GM12878 (cell line): ENCODE results near the gene LYZL1. TPM values are rescaled to one million over a fixed set of nuclear protein-coding genes. Genes with fewer than 3 reads are reported as not detected.

Experiments used
- ATAC-seq: fragments of 200-7000 bp; cut with Tn5 transposase; 3 replicates; pipeline ENCODE4 v1.9.1; 2020; ENCODE audit warnings: mild to moderate bottlenecking, moderate library complexity
- BruUV-seq: library from RNA; stranded (reverse); fragments of 400-500 nt; replicated peaks from 2 replicates; lab custom pipeline; 2021; lab: Mats Ljungman, UMichigan
- CTCF ChIA-PET: fragments of 300-600 bp; sonication (Branson Sonifier 250); formaldehyde crosslinking; extraction: SDS; loops from one replicate; lab custom pipeline; 2021; ENCODE audit warnings: inconsistent platforms; lab: Yijun Ruan, JAX
- POLR2A ChIA-PET: fragments of 350-600 bp; formaldehyde crosslinking; extraction: SDS; loops from one replicate; lab custom pipeline; 2021; ENCODE audit warnings: inconsistent platforms; lab: Charles Lee
- RAD21 ChIA-PET: fragments of 300-600 bp; sonication (Branson Sonifier 250); formaldehyde crosslinking; loops from one replicate; lab custom pipeline; 2023; ENCODE audit warnings: antibody characterized with exemption; ENCODE audit not compliant: unreplicated experiment; lab: Charles Lee
- SMC1A ChIA-PET: fragments of 300-600 bp; sonication (Branson Sonifier 250); formaldehyde crosslinking; loops from one replicate; lab custom pipeline; 2023; ENCODE audit not compliant: unreplicated experiment, uncharacterized antibody; lab: Charles Lee
- DNase-seq: peaks from one replicate; pipeline ENCODE4 v3.0.0-alpha.2; 2011; ENCODE audit warnings: low read depth, low spot score
- FAIRE-seq: peaks from 3 replicates; lab custom pipeline; 2011; peaks lifted over from hg19 to GRCh38; lab: Jason Lieb, UNC
- H2AFZ ChIP-seq: 2 replicates; pipeline ENCODE4 v1.6.0; 2011; ENCODE audit warnings: low read depth, low read length, control low read depth; ENCODE audit not compliant: control insufficient read depth
- H3K27ac ChIP-seq: 2 replicates; pipeline ENCODE4 v1.5.1; 2011; ENCODE audit warnings: control low read depth; ENCODE audit not compliant: control insufficient read depth, insufficient read depth
- H3K27me3 ChIP-seq, 2 experiments: replicated peaks in 1 of 2; 2 replicates each; pipeline versions ENCODE4 v1.6.0 to v1.6.1; 2011; ENCODE audit warnings: low read length in 1 of 2; ENCODE audit not compliant: control insufficient read depth in 2 of 2, insufficient read depth in 2 of 2
- H3K36me3 ChIP-seq, 2 experiments: 2 replicates each; pipeline ENCODE4 v1.5.1; 2011; ENCODE audit warnings: low read length in 1 of 2; ENCODE audit not compliant: control insufficient read depth in 2 of 2, insufficient read depth in 2 of 2
- H3K4me1 ChIP-seq: 2 replicates; pipeline ENCODE4 v1.6.1; 2011; ENCODE audit warnings: mild to moderate bottlenecking, low read length, moderate library complexity, mixed read lengths; ENCODE audit not compliant: control insufficient read depth, insufficient read depth
- H3K4me2 ChIP-seq: 2 replicates; pipeline ENCODE4 v1.6.0; 2011; ENCODE audit warnings: control low read depth; ENCODE audit not compliant: control insufficient read depth, insufficient read depth
- H3K4me3 ChIP-seq: fragments of 200-600 bp; sonication (generic); 2 replicates; pipeline ENCODE4 v1.5.1; 2016
- H3K79me2 ChIP-seq: 2 replicates; pipeline ENCODE4 v1.6.0; 2011; ENCODE audit warnings: low read length; ENCODE audit not compliant: control insufficient read depth, insufficient read depth
- H3K9ac ChIP-seq: 2 replicates; pipeline ENCODE4 v1.8.0; 2011; ENCODE audit warnings: low read length, control low read depth, mixed read lengths; ENCODE audit not compliant: control insufficient read depth, insufficient read depth
- H3K9me3 ChIP-seq: replicated peaks from 3 replicates; pipeline ENCODE4 v1.5.1; 2011; ENCODE audit warnings: mild to moderate bottlenecking, low read length; ENCODE audit not compliant: control insufficient read depth, insufficient read depth
- H4K20me1 ChIP-seq: 2 replicates; pipeline ENCODE4 v1.6.0; 2011; ENCODE audit not compliant: control insufficient read depth, insufficient read depth
- CTCF ChIP-seq, 3 experiments: IDR thresholded peaks in 2 of 3; conservative IDR thresholded peaks in 1 of 3; 2 replicates each; pipeline ENCODE4 v1.5.1; 2011; ENCODE audit warnings: low read depth in 3 of 3, low read length in 3 of 3, mild to moderate bottlenecking in 3 of 3, control low read depth in 2 of 3, moderate library complexity in 2 of 3, inconsistent platforms in 1 of 3, mixed read lengths in 1 of 3; ENCODE audit not compliant: control insufficient read depth in 2 of 3, insufficient read depth in 1 of 3; ENCODE audit errors: extremely low read depth in 1 of 3
- RAD21 ChIP-seq: IDR thresholded peaks from 2 replicates; pipeline ENCODE4 v1.6.1; 2011; ENCODE audit warnings: mild to moderate bottlenecking, low read depth, low read length, moderate library complexity; ENCODE audit not compliant: insufficient read depth
- SIX5 ChIP-seq: IDR thresholded peaks from 2 replicates; pipeline ENCODE4 v1.6.1; 2011; ENCODE audit warnings: mild to moderate bottlenecking, low read depth, low read length, moderate library complexity; ENCODE audit not compliant: severe bottlenecking
- SMARCA5 ChIP-seq: fragments of 450-650 bp; IDR thresholded peaks from 2 replicates; pipeline ENCODE4 v1.6.1; 2017; ENCODE audit warnings: mild to moderate bottlenecking
- SMC3 ChIP-seq: IDR thresholded peaks from 2 replicates; pipeline ENCODE4 v1.6.1; 2011; ENCODE audit warnings: low read length, improper control_type of control experiment, borderline replicate concordance
- YY1 ChIP-seq: IDR thresholded peaks from 2 replicates; pipeline ENCODE4 v1.6.1; 2011; ENCODE audit warnings: low read depth, mild to moderate bottlenecking, low read length
- WGBS: methylation state at CpG from one replicate; pipeline ENCODE4 v1.1.6; 2016; ENCODE audit warnings: low lambda C conversion rate; ENCODE audit not compliant: insufficient replicate concordance, insufficient coverage; ENCODE audit errors: missing lambda C conversion rate; 5-methylcytosine and 5-hydroxymethylcytosine counted together
- in situ Hi-C: fragments of 300-500 bp; cut with MboI; formaldehyde crosslinking; loops from 9 replicates; pipeline ENCODE4 v1.14.3; 2018; ENCODE audit warnings: mixed read lengths
- intact Hi-C: fragments of 100-400 bp; cut with micrococcal nuclease; formaldehyde crosslinking; loops from one replicate; pipeline ENCODE4 v1.14.2; 2022; ENCODE audit not compliant: unreplicated experiment
- polyA plus RNA-seq, 11 experiments: library from polyadenylated mRNA; depleted of rRNA in 4 of 11; unstranded in 6 of 11; stranded (reverse) in 5 of 11; fragments of >200 nt; fragmentation: Nextera tagmentation in 4 of 11; fragmentation: Illumina TruSeq in 1 of 11; extraction: Ambion mirVana in 4 of 11; extraction: Trizol in 1 of 11; gene quantifications; 1 replicate in 1 of 11; 2 replicates in 10 of 11; pipeline versions ENCODE4 v1.2.1 to v1.2.3, GENCODE V29; 2011 to 2016; ENCODE audit warnings: inconsistent platforms in 2 of 11, missing spikeins in 2 of 11, low read depth in 1 of 11
- total RNA-seq, 4 experiments: library from RNA; depleted of rRNA in 3 of 4; stranded (reverse); fragments of >200 nt in 3 of 4; fragmentation: Illumina TruSeq in 1 of 4; extraction: Trizol in 1 of 4; gene quantifications; 2 replicates each; pipeline versions ENCODE4 v1.2.1 to v1.2.3, GENCODE V29; 2013 to 2021

The LYZL1 gene
- total and polyA plus RNA-seq, 10 of the 15 experiments (the other 5 are each of a cell fraction or from before 2014, with no cell fraction given), result not detected

DNA sequence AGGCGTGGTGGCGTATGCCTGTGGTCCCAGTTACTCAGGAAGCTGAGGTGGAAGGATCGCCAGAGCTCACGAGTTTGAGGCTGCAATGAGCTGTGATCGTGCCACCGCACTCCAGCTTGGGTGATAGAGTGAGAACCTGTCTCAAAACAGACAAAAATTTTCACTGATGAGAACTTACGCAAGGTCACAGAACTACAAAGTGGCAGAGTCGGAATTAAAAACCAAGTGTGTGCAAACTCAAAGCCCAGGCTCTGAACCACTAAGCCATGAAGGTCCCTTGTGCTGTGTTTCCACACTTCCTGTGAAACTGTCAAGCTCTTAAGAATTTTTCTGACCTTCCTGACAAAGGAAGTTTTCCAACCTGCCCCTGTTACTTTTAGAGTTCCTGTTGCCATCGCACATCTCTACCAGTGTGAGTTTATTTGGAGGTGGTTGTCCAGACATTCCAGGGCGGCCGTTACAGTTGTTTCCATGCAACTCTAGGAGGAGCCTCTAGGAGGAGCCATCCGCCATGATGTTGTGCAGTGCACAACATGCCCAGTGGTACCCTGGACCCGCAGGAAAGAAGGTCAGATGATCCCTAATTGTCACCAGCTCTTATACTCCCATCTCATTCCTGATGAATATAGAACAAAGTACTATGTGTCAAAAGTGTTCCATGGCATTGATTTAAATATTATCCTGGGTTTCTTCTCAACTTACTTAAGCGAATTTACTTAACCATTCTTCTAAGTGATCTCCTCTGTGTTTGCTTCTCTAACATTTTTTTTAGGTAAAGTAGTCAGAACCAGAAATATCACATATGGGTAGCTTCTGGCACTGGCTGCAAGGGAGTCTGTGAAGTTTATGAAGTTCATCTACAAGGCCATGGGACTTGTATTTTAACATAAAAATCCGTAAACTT lies 49.0 kb upstream of the LYZL1 start:
- no TSS peak for BruUV-seq
- CTCF ChIA-PET, result interaction anchor here (0.9 to 2.1 kb wide), 6 partner anchors 10 to 169 kb away, joined by 3 to 14 read pairs (median 4); no protein-coding TSS in a partner anchor
- SMC1A ChIA-PET, result interaction anchor here (0.6 to 1.4 kb wide), 4 partner anchors 55 to 65 kb away, joined by 3 to 5 read pairs (median 4); no protein-coding TSS in a partner anchor

More for the DNA sequence above, 49.0 kb upstream of the LYZL1 start:
- Histone ChIP-seq H3K27ac (no peak overlapping the region), H3K36me3 (no peaks in the 10 kb centered on the region), H3K9ac (no peak overlapping the region), H4K20me1 (no peaks in the 10 kb centered on the region), H3K9me3 (no peaks in the 10 kb centered on the region), H3K4me3 (no peak overlapping the region), H3K4me1 (no peaks in the 10 kb centered on the region), H3K79me2 (no peaks in the 10 kb centered on the region), H2AFZ (no peak overlapping the region), H3K4me2 (no peak overlapping the region), H3K27me3 (no peaks in the 10 kb centered on the region)
- ATAC-seq (peak; percentile 78), DNase-seq (no peak), FAIRE-seq (peak; percentile 41)
- TF ChIP-seq SMARCA5 (peak; percentile 77; the same call in 1 of the 2 replicates), SIX5 (no peak), SMC3 (peak; percentile 74), CTCF (IDR thresholded peaks at IDR 0.05 in 2 of 3, conservative IDR thresholded peaks at IDR 0.05 in 1 of 3; ENCODE audit: control insufficient read depth in 2 of 3, extremely low read depth in 1 of 3, insufficient read depth in 1 of 3, low read depth in 3 of 3, low read length in 3 of 3) (peak; percentile 65 to 70 (median 69)), RAD21 (peak; percentile 64), YY1 (peak; percentile 56; the same call in 1 of the 2 replicates)
- WGBS, result 18% methylated on average over 15 of the region's 15 CpGs
- POLR2A ChIA-PET, result no interaction called here
- in situ Hi-C loops (no loop called here), intact Hi-C loops (loop anchor here (1.0 kb wide), 2 partner anchors 64 to 152 kb away; no protein-coding TSS in a partner anchor)
- RAD21 ChIA-PET, result interaction anchor here (1.2 kb wide), 1 partner anchor 64 kb away, joined by 6 read pairs; no protein-coding TSS in a partner anchor
